ENCODE results near the gene IREB2.

GRCh38 chr15:78444255-78444654, 6.2 kb downstream of the IREB2 start:
- TF ChIP-seq CTCF (IDR thresholded peaks at IDR 0.05; ENCODE audit: insufficient read depth, low read length) (no peak), POLR2AphosphoS5 (IDR thresholded peaks at IDR 0.05; ENCODE audit: low read depth) (no peak), SPI1 (IDR thresholded peaks at IDR 0.05; ENCODE audit: borderline replicate concordance, low read depth) (no peak), REST (IDR thresholded peaks at IDR 0.05; ENCODE audit: insufficient replicate concordance, low read depth) (no peak), GABPA (IDR thresholded peaks at IDR 0.05; ENCODE audit: low read depth) (no peak)
